AG09309 (cell line): Measurements from ENCODE around the gene TAP2.

Experiments used
- DNase-seq: peaks from one replicate; pipeline ENCODE4 v3.0.0-alpha.2; 2010; ENCODE audit warnings: low read depth
- H3K4me3 ChIP-seq: 2 replicates; pipeline ENCODE4 v1.5.1; 2011; ENCODE audit warnings: mild to moderate bottlenecking, low read depth, low read length, moderate library complexity; ENCODE audit not compliant: control insufficient read depth
- CTCF ChIP-seq: IDR thresholded peaks from 2 replicates; pipeline ENCODE4 v1.5.1; 2011; ENCODE audit warnings: mild to moderate bottlenecking, low read depth, low read length, inconsistent platforms; ENCODE audit not compliant: insufficient read depth, control insufficient read depth; ENCODE audit errors: missing control alignments

TAP2 gene

GRCh38 chr6:32842021-32842650 is 3.6 kb upstream of the TAP2 start:
- DNase-seq = no peak
- no peak for TF ChIP-seq CTCF
- no peak overlapping the region for H3K4me3 ChIP-seq

DNA sequence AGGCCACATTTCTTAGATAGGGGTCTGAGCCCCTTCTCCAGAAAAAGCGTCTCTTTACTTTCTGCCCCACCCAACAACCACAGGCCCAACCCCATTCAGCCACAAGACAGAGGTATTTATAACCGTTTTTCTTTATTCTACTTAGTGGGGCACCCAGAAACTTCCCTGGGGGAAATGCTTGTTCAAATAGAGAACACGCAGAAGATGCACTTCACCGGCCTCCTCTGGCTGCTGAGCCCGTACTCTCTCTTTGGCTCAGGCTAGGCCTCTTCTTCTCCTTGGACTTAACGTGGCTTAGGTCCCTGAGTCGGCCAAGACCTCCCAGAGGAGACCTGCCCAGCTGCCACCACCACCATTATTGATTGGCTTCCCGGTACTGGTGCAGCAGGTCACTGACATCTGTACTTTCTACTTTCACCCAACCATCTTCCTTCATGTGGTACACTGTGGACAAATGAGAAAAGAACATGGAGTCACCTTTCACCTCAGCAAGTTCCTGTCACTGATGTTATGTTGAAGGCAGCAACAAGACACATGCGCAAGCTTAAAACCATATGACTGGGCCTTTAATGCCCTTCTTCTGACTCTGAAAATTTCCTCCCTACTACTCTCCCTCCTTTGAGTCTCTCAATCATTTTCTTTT is 2.2 kb upstream of the TAP2 start:
- no peak overlapping the region for H3K4me3 ChIP-seq
- TF ChIP-seq CTCF = no peak
- no peak for DNase-seq

- no peak overlapping the region for H3K4me3 ChIP-seq
- TF ChIP-seq CTCF = no peak
- no peak for DNase-seq
Measured at GRCh38 chr6:32839356-32839755, 817 bp upstream of the TAP2 start.

GRCh38 chr6:32837651-32838113 is 857 bp downstream of the TAP2 start:
- DNase-seq = no peak
- no peak for TF ChIP-seq CTCF

GRCh38 chr6:32836873-32837272 is 1.7 kb downstream of the TAP2 start:
- no peak for TF ChIP-seq CTCF
- H3K4me3 ChIP-seq = no peak overlapping the region
- DNase-seq = no peak

More at GRCh38 chr6:32837651-32838113, 857 bp downstream of the TAP2 start:
- peak overlapping the region; percentile 89 for H3K4me3 ChIP-seq

DNA sequence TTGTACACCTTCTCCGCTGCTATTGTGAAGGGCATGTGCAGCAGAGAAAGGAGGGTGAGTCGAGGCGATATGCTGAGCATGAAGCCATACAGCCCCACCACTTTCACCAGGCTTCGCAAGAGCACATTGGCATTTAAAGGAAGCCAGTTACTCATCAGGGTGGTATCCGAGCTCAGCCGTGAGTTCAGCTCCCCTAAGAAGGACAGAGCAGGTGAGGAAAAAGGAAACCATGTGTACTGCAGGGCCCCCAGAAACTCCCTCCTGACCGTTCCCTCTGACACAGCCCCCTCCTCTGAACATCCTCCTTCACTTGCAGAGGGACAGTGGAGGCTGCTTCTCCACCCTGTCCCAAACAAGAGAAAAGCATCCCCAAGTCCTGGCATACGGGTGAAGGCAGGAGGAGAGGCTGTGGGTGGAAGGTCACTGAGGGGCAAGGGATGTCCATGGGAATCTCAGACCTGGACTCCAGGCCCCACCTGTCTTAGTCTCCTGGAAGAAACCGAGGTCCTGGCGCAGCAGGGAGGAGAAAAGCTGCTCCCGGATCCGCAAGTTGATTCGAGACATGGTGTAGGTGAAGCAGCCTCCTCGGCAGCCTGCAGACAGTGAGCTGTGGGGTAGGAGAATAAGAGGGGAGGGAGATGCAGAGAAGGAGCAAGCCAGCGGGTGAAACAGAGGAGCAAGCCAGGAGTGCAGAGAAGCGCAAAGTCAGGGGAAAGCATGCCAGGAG is 3.2 kb downstream of the TAP2 start:
- TF ChIP-seq CTCF = no peak
- H3K4me3 ChIP-seq = no peak overlapping the region

More for the DNA sequence above, 3.2 kb downstream of the TAP2 start:
- no peak for DNase-seq
